K562 (cell line): ENCODE results near the gene PCBP3.

ENCODE experiments used
- ATF1 ChIP-seq, 2 experiments: fragments of 450-650 bp in 1 of 2; IDR thresholded peaks; 2 replicates each; pipeline ENCODE4 v1.6.1; 2016; ENCODE audit warnings: missing compliant biosample characterization in 1 of 2, missing genetic modification characterization in 1 of 2
- FOXJ3 ChIP-seq: sonication (generic); formaldehyde crosslinking; IDR thresholded peaks from 2 replicates; pipeline ENCODE4 v1.4.0; 2020; ENCODE audit warnings: mild to moderate bottlenecking, missing genetic modification reagents
- FOXK1 ChIP-seq: sonication (generic); formaldehyde crosslinking; IDR thresholded peaks from 2 replicates; pipeline ENCODE4 v1.8.0; 2022; ENCODE audit warnings: missing genetic modification reagents, mild to moderate bottlenecking, borderline replicate concordance
- KDM1A ChIP-seq, 2 experiments: fragments of 450-650 bp; IDR thresholded peaks; 2 replicates each; pipeline ENCODE4 v1.6.1; 2016; ENCODE audit warnings: mild to moderate bottlenecking in 2 of 2
- PATZ1 ChIP-seq: fragments of 250-450 bp; sonication (Bioruptor Pico); IDR thresholded peaks from 2 replicates; pipeline ENCODE4 v1.5.0; 2020; ENCODE audit warnings: mild to moderate bottlenecking, borderline replicate concordance
- SMC3 ChIP-seq: conservative IDR thresholded peaks from 2 replicates; pipeline ENCODE4 v1.6.1; 2011; ENCODE audit warnings: low read depth, low read length, improper control_type of control experiment; ENCODE audit not compliant: insufficient read depth
- ZNF140 ChIP-seq: fragments of 250-450 bp; sonication (Bioruptor Pico); IDR thresholded peaks from 2 replicates; pipeline ENCODE4 v1.8.0; 2021; ENCODE audit warnings: moderate library complexity, mild to moderate bottlenecking, inconsistent platforms
- TF ChIP-seq, protein P1 (sequence below): sonication (generic); formaldehyde crosslinking; IDR thresholded peaks from 2 replicates; pipeline ENCODE4 v1.8.1; 2022; ENCODE audit warnings: missing genetic modification reagents

GRCh38 chr21:45698493-45699184, 55.1 kb downstream of the PCBP3 start:
- TF ChIP-seq FOXK1 (no peak), FOXJ3 (no peak), ZNF140 (CRISPR knock-in tag) (no peak), KDM1A (IDR thresholded peaks at IDR 0.05) (no peak), ATF1 (CRISPR knock-in tag; IDR thresholded peaks at IDR 0.05) (no peak), ATF1 (tag; IDR thresholded peaks at IDR 0.05) (no peak), SMC3 (no peak), PATZ1 (no peak)
- TF ChIP-seq, protein P1, sequence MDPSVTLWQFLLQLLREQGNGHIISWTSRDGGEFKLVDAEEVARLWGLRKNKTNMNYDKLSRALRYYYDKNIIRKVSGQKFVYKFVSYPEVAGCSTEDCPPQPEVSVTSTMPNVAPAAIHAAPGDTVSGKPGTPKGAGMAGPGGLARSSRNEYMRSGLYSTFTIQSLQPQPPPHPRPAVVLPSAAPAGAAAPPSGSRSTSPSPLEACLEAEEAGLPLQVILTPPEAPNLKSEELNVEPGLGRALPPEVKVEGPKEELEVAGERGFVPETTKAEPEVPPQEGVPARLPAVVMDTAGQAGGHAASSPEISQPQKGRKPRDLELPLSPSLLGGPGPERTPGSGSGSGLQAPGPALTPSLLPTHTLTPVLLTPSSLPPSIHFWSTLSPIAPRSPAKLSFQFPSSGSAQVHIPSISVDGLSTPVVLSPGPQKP (CRISPR knock-in tag) = no peak
